Activated gamma-delta T cell treated with Interleukin-2 at 50 U/mL for 16 hours (primary cell): ENCODE results near the gene MRPL20.

Experiments used
- DNase-seq: peaks from one replicate; pipeline ENCODE4 v3.0.0-alpha.2; 2020

The MRPL20 gene

GRCh38 chr1:1359664-1360468 lies 47.2 kb downstream of the MRPL20 start:
- DNase-seq, result no peak

DNA sequence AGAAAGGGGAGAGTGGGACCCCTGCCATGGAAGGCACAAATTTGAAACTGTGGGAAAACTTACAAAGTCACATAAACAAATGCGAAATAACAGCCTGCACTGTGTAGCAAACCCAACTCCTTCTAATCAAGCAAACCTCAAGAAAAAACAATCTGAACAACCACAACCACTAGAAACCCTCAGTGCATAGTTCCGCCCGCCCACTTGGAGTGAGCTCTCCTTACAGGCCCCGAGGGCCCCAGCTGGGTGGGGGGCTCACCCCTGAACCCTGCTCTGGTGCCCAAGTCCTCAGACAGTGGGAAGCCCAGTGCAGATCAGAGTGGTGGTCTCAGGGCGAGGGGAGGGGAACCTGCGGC lies 47.8 kb downstream of the MRPL20 start:
- no peak for DNase-seq

- no peak for DNase-seq
Measured at GRCh38 chr1:1358433-1359271, 48.4 kb downstream of the MRPL20 start, which contains the start of gene MXRA8. MXRA8 (minus strand) TSS chr1:1358555; CDS start chr1:1358504, 51 bp downstream.

- no peak for DNase-seq
Measured at GRCh38 chr1:1357871-1358432, 49.1 kb downstream of the MRPL20 start.

- no peak for DNase-seq
Measured at GRCh38 chr1:1356796-1357401, 50.2 kb downstream of the MRPL20 start.

DNA sequence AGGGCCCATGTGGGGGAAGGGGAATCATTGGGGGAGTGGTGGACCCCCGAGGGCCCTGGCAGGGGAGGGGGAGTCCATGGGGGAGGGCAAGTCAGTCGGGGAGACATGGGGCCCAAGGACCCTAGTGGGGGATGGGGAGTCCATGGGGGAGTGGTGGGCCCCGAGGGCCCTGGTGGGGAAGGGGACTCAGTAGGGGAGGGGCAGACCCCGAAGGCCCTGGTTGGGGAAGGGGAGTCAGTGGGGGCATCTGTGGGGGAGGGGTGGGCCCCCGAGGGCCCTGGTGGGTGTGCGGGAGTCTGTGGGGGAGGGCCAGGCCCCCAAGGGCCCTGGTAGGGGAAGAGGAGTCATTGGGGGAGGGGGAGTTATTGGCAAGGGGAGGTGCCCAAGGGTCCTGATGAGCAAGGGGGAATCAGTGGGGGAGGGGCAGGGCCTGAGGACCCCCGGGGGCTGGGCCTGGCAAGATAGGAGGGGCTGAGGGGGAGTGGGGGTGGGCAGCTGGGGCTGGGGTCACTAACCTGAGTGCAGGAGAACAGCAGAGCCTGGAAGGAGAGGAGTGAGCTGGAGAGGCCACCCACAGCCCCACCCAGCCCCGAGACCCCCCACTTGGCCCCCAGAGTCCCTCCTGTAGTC lies 50.8 kb downstream of the MRPL20 start:
- DNase-seq, result no peak

GRCh38 chr1:1355416-1355815 lies 51.7 kb downstream of the MRPL20 start:
- no peak for DNase-seq

DNA sequence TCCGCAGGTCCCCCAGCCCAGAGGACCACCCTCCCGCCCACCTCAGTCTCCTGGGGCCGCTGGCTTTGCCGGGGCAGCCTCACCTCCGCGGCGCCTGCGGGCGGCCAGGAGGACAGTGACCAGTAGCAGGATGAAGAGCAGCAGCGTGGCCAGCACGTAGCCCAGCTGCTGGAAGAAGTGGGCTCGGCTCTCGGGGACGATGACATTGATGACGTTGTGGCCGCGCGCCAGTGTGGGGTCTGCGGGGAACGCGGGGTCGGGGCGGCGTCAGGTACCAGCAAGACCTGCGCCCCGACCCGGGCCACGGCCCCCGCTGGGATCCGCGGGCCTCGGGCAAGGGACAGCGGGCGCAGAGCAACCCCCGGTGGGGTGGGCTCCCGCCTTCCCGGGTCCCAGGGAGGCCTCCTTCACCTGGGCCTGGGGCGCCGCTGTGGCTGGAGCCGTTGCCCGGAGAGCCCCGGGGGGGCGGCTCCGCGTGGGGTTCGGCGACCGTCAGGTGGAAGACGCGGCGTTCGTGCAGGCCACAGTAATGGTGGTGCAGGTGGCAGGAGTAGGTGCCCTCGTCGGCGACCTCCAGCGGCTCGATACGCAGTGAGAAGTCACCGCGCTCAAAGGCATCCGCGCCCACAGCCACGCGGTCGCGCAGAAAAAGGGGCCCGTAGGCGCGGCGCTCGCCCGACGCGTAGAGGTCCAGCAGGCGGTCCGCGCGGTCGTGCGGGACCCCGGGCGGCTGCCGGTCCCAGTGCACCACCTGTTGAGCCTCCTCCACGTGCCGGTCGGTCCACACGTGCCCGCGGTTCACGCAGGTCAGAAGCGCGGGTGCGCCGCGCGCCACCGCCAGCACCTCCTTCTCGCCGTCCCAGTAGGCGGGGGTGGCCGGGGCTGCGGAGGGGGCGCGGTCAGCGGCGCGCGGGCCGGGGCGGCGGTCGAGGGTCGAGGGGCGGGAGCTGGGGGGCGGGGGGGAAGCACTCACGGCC lies 52.5 kb downstream of the MRPL20 start:
- DNase-seq, result no peak

- DNase-seq, result no peak
Measured at GRCh38 chr1:1353389-1354151, 53.5 kb downstream of the MRPL20 start.

DNA sequence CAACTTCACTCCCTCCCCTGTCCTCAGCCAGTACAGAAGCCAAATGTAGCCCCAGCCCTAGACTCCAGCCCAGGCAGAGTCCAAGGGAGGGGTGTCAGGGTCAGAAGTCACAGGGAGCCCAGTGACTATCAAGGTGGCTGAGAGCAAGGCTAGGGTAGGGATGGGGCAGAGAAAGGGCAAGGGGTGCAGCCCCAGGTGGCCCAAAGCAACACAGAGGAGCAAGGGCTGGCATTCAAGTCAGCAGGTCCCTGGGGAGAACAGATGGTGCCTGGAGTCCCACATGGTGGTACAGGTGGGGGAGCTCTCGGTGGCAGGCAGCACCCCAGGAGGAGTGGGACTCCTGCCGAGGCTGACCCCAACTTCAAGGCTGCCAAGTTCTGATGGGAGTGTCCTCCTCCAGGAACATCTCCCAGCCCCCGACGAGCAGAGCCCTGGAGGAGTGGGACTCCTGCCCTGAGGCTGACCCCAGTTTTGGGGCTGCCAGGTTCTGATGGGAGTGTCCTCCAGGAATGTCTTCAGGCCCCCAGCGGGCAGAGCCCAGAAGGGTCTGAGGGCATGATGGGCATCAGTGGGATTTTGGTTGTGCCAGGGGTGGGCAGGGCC lies 54.2 kb downstream of the MRPL20 start:
- no peak for DNase-seq
